SU-DHL-6 (cell line): Measurements from ENCODE around the gene GIGYF1.

Experiments used
- H2AFZ ChIP-seq: fragments of 200-600 bp; sonication (generic); 2 replicates; pipeline ENCODE4 v1.6.1; 2014; ENCODE audit warnings: low read depth, mild to moderate bottlenecking, moderate library complexity, mixed read lengths, antibody characterized with exemption, low read length; ENCODE audit not compliant: severe bottlenecking
- H3F3A ChIP-seq: fragments of 200-600 bp; shearing (Covaris generic); 2 replicates; pipeline ENCODE4 v1.6.0; 2016; ENCODE audit warnings: antibody characterized with exemption, mild to moderate bottlenecking; ENCODE audit not compliant: insufficient read depth
- H3K27ac ChIP-seq: fragments of 200-600 bp; sonication (generic); 2 replicates; pipeline ENCODE4 v1.5.1; 2016; ENCODE audit warnings: low read depth, mild to moderate bottlenecking, low read length, moderate library complexity, mixed read lengths
- H3K27me3 ChIP-seq: fragments of 200-600 bp; sonication (generic), shearing (Covaris generic); 2 replicates; pipeline ENCODE4 v1.6.0; 2014; ENCODE audit warnings: mild to moderate bottlenecking, low read length
- H3K36me3 ChIP-seq: fragments of 200-600 bp; sonication (generic); 2 replicates; pipeline ENCODE4 v1.6.1; 2014; ENCODE audit warnings: mild to moderate bottlenecking, low read length, mixed read lengths
- H3K4me2 ChIP-seq: fragments of 300-600, 200-600 bp; shearing (Covaris generic), sonication (generic); 2 replicates; pipeline ENCODE4 v1.6.0; 2014; ENCODE audit warnings: low read length, low read depth, mild to moderate bottlenecking; ENCODE audit not compliant: poor library complexity, severe bottlenecking
- H3K4me3 ChIP-seq: fragments of 200-600 bp; sonication (generic); 2 replicates; pipeline ENCODE4 v1.5.1; 2014; ENCODE audit warnings: antibody characterized with exemption, low read length, mild to moderate bottlenecking, mixed read lengths; ENCODE audit not compliant: insufficient read depth, poor library complexity, severe bottlenecking
- H3K79me2 ChIP-seq: fragments of 200-600 bp; sonication (generic); 2 replicates; pipeline ENCODE4 v1.6.1; 2014; ENCODE audit warnings: mild to moderate bottlenecking, low read length, moderate library complexity; ENCODE audit not compliant: insufficient read depth
- H3K9ac ChIP-seq: fragments of 200-600 bp; sonication (generic); 2 replicates; pipeline ENCODE4 v1.7.0; 2014; ENCODE audit warnings: mild to moderate bottlenecking, low read length
- H3K9me2 ChIP-seq: fragments of 200-600 bp; sonication (generic); replicated peaks from 2 replicates; pipeline ENCODE4 v1.6.1; 2014; ENCODE audit warnings: low read length; ENCODE audit not compliant: insufficient read depth
- H3K9me3 ChIP-seq: fragments of 200-600 bp; sonication (generic); 2 replicates; pipeline ENCODE4 v1.6.1; 2014; ENCODE audit warnings: low read length, mixed read lengths; ENCODE audit not compliant: insufficient read depth
- H4K20me1 ChIP-seq: fragments of 200-600 bp; sonication (generic); 2 replicates; pipeline ENCODE4 v1.6.1; 2014; ENCODE audit warnings: low read depth, mild to moderate bottlenecking, antibody characterized with exemption, low read length, moderate library complexity, mixed read lengths
- CTCF ChIP-seq: fragments of 200-600 bp; sonication (generic); IDR thresholded peaks from one replicate; pipeline ENCODE4 v1.5.1; 2017; ENCODE audit warnings: antibody characterized with exemption, mild to moderate bottlenecking, low read length, moderate library complexity; ENCODE audit not compliant: insufficient read depth, poor library complexity, severe bottlenecking
- EZH2phosphoT487 ChIP-seq: fragments of 200-600 bp; sonication (generic), shearing (Covaris generic); conservative IDR thresholded peaks from 2 replicates; pipeline ENCODE4 v1.6.1; 2018; ENCODE audit warnings: mild to moderate bottlenecking, antibody characterized with exemption, low read length, moderate library complexity, mixed read lengths

Gene GIGYF1

GRCh38 chr7:100711369-100711768 is 17.3 kb upstream of the GIGYF1 start:
- Histone ChIP-seq H3F3A (0 out of 2 replicates have a peak, but pooled peaks cover 6% of the 10 kb centered on the region), H3K27ac (no peak overlapping the region), H3K9me2 (no peaks in the 10 kb centered on the region), H2AFZ (no peak overlapping the region), H3K79me2 (peaks cover 14% of the 10 kb centered on the region), H3K4me3 (no peak overlapping the region), H3K9me3 (no peaks in the 10 kb centered on the region), H3K9ac (no peak overlapping the region), H3K27me3 (no peaks in the 10 kb centered on the region), H3K36me3 (no peaks in the 10 kb centered on the region), H3K4me2 (no peak overlapping the region), H4K20me1 (no peaks in the 10 kb centered on the region)
- no peak for TF ChIP-seq CTCF
- no peak for TF ChIP-seq EZH2phosphoT487

- Histone ChIP-seq H3K36me3 (no peaks in the 10 kb centered on the region), H3K4me2 (no peak overlapping the region), H4K20me1 (no peaks in the 10 kb centered on the region), H3K4me3 (no peak overlapping the region), H3K9me3 (no peaks in the 10 kb centered on the region), H3K9me2 (no peaks in the 10 kb centered on the region), H2AFZ (no peak overlapping the region), H3K79me2 (peaks cover 19% of the 10 kb centered on the region), H3K27ac (no peak overlapping the region), H3K9ac (no peak overlapping the region), H3F3A (0 out of 2 replicates have a peak, but pooled peaks cover 6% of the 10 kb centered on the region), H3K27me3 (no peaks in the 10 kb centered on the region)
- no peak for TF ChIP-seq CTCF
- TF ChIP-seq EZH2phosphoT487 = no peak
Observed at GRCh38 chr7:100710452-100710851, 16.4 kb upstream of the GIGYF1 start.

GRCh38 chr7:100708395-100708794 is 14.3 kb upstream of the GIGYF1 start:
- no peak overlapping the region for H3K4me2 ChIP-seq
- H3F3A ChIP-seq = 0 out of 2 replicates have a peak, but pooled peaks cover 6% of the 10 kb centered on the region

More at GRCh38 chr7:100708395-100708794, 14.3 kb upstream of the GIGYF1 start:
- no peaks in the 10 kb centered on the region for H3K36me3 ChIP-seq
- H3K9ac ChIP-seq = no peak overlapping the region
- H3K9me3 ChIP-seq = no peaks in the 10 kb centered on the region
- no peaks in the 10 kb centered on the region for H3K27me3 ChIP-seq
- no peak for TF ChIP-seq CTCF
- H3K9me2 ChIP-seq = no peaks in the 10 kb centered on the region
- no peaks in the 10 kb centered on the region for H4K20me1 ChIP-seq
- H3K27ac ChIP-seq = no peak overlapping the region
- H3K79me2 ChIP-seq = peaks cover 19% of the 10 kb centered on the region
- H3K4me3 ChIP-seq = no peak overlapping the region
- no peak overlapping the region for H2AFZ ChIP-seq
